SU-DHL-6 (cell line): ENCODE measurements around the gene CCK.

Experiments
- H2AFZ ChIP-seq: fragments of 200-600 bp; sonication (generic); 2 replicates; pipeline ENCODE4 v1.6.1; 2014; ENCODE audit warnings: low read depth, mild to moderate bottlenecking, moderate library complexity, mixed read lengths, antibody characterized with exemption, low read length; ENCODE audit not compliant: severe bottlenecking
- H3F3A ChIP-seq: fragments of 200-600 bp; shearing (Covaris generic); 2 replicates; pipeline ENCODE4 v1.6.0; 2016; ENCODE audit warnings: antibody characterized with exemption, mild to moderate bottlenecking; ENCODE audit not compliant: insufficient read depth
- H3K27ac ChIP-seq: fragments of 200-600 bp; sonication (generic); 2 replicates; pipeline ENCODE4 v1.5.1; 2016; ENCODE audit warnings: low read depth, mild to moderate bottlenecking, low read length, moderate library complexity, mixed read lengths
- H3K27me3 ChIP-seq: fragments of 200-600 bp; sonication (generic), shearing (Covaris generic); 2 replicates; pipeline ENCODE4 v1.6.0; 2014; ENCODE audit warnings: mild to moderate bottlenecking, low read length
- H3K36me3 ChIP-seq: fragments of 200-600 bp; sonication (generic); 2 replicates; pipeline ENCODE4 v1.6.1; 2014; ENCODE audit warnings: mild to moderate bottlenecking, low read length, mixed read lengths
- H3K4me2 ChIP-seq: fragments of 300-600, 200-600 bp; shearing (Covaris generic), sonication (generic); 2 replicates; pipeline ENCODE4 v1.6.0; 2014; ENCODE audit warnings: low read length, low read depth, mild to moderate bottlenecking; ENCODE audit not compliant: poor library complexity, severe bottlenecking
- H3K4me3 ChIP-seq: fragments of 200-600 bp; sonication (generic); 2 replicates; pipeline ENCODE4 v1.5.1; 2014; ENCODE audit warnings: antibody characterized with exemption, low read length, mild to moderate bottlenecking, mixed read lengths; ENCODE audit not compliant: insufficient read depth, poor library complexity, severe bottlenecking
- H3K79me2 ChIP-seq: fragments of 200-600 bp; sonication (generic); 2 replicates; pipeline ENCODE4 v1.6.1; 2014; ENCODE audit warnings: mild to moderate bottlenecking, low read length, moderate library complexity; ENCODE audit not compliant: insufficient read depth
- H3K9ac ChIP-seq: fragments of 200-600 bp; sonication (generic); 2 replicates; pipeline ENCODE4 v1.7.0; 2014; ENCODE audit warnings: mild to moderate bottlenecking, low read length
- H3K9me2 ChIP-seq: fragments of 200-600 bp; sonication (generic); replicated peaks from 2 replicates; pipeline ENCODE4 v1.6.1; 2014; ENCODE audit warnings: low read length; ENCODE audit not compliant: insufficient read depth
- H3K9me3 ChIP-seq: fragments of 200-600 bp; sonication (generic); 2 replicates; pipeline ENCODE4 v1.6.1; 2014; ENCODE audit warnings: low read length, mixed read lengths; ENCODE audit not compliant: insufficient read depth
- H4K20me1 ChIP-seq: fragments of 200-600 bp; sonication (generic); 2 replicates; pipeline ENCODE4 v1.6.1; 2014; ENCODE audit warnings: low read depth, mild to moderate bottlenecking, antibody characterized with exemption, low read length, moderate library complexity, mixed read lengths
- EZH2phosphoT487 ChIP-seq: fragments of 200-600 bp; sonication (generic), shearing (Covaris generic); conservative IDR thresholded peaks from 2 replicates; pipeline ENCODE4 v1.6.1; 2018; ENCODE audit warnings: mild to moderate bottlenecking, antibody characterized with exemption, low read length, moderate library complexity, mixed read lengths
- TF ChIP-seq, protein P1 (sequence below): fragments of 200-600 bp; sonication (generic); IDR thresholded peaks from one replicate; pipeline ENCODE4 v1.5.1; 2017; ENCODE audit warnings: antibody characterized with exemption, mild to moderate bottlenecking, low read length, moderate library complexity; ENCODE audit not compliant: insufficient read depth, poor library complexity, severe bottlenecking

CCK gene

DNA sequence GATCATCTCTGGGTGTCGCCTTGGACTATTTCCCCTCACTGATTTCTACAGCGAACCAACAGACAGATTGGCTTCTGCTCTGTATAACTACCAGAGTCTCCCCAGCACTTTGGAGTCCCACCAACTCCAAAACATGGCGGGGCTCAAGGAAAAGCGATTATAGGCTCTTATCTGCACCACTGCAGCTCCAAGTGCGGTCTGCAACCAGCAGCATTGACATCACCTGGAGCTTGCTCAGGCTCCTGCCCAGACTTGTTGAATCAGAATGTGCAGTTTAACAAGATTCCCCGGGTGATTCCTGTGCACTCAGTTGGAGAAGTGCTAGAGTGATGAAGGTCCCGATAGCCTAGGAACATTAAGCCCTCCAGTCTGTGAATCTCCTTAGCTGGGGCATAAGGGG is 9.0 kb downstream of the CCK start:
- TF ChIP-seq, protein P1, sequence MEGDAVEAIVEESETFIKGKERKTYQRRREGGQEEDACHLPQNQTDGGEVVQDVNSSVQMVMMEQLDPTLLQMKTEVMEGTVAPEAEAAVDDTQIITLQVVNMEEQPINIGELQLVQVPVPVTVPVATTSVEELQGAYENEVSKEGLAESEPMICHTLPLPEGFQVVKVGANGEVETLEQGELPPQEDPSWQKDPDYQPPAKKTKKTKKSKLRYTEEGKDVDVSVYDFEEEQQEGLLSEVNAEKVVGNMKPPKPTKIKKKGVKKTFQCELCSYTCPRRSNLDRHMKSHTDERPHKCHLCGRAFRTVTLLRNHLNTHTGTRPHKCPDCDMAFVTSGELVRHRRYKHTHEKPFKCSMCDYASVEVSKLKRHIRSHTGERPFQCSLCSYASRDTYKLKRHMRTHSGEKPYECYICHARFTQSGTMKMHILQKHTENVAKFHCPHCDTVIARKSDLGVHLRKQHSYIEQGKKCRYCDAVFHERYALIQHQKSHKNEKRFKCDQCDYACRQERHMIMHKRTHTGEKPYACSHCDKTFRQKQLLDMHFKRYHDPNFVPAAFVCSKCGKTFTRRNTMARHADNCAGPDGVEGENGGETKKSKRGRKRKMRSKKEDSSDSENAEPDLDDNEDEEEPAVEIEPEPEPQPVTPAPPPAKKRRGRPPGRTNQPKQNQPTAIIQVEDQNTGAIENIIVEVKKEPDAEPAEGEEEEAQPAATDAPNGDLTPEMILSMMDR: no peak
- no peak for TF ChIP-seq EZH2phosphoT487
- Histone ChIP-seq H3K79me2 (no peaks in the 10 kb centered on the region), H4K20me1 (no peaks in the 10 kb centered on the region), H3K9me2 (no peaks in the 10 kb centered on the region), H3K27ac (no peak overlapping the region), H3F3A (no peaks in the 10 kb centered on the region), H3K4me2 (no peak overlapping the region), H2AFZ (no peak overlapping the region), H3K9me3 (no peaks in the 10 kb centered on the region), H3K4me3 (no peak overlapping the region), H3K9ac (no peak overlapping the region), H3K36me3 (no peaks in the 10 kb centered on the region), H3K27me3 (no peaks in the 10 kb centered on the region)

DNA sequence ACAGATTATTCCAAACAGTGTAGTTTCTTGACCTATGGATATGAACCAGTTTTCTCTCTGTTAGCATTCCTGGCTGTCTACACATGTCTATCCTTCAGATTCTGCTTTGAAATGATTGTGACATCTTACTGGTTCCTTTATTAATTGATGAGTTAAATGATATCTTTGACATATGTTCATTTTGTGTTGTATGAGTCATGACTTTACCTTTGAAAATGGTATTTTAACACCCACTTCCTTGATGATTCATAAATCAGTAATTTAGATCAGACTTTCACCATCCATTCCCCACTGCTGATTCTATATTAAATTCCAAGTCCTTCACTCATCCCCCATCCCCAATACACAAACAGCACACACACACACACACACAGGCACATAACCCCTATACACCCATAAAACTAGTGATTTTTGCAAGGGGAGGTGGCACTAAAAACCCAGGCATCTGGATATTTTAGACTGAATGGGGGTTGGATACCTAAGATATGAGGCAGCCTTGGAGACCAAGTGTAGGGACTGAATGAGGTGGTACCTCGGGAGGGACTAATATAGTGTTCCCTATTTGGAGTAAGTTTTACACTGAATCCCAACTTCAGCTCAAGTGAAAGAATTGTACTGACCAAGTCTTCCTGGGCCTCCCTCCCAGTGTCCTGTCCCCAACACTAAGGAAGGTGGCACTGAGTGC is 9.7 kb downstream of the CCK start:
- Histone ChIP-seq H3K27ac (no peak overlapping the region), H3K4me2 (no peak overlapping the region), H3K4me3 (no peak overlapping the region)

DNA sequence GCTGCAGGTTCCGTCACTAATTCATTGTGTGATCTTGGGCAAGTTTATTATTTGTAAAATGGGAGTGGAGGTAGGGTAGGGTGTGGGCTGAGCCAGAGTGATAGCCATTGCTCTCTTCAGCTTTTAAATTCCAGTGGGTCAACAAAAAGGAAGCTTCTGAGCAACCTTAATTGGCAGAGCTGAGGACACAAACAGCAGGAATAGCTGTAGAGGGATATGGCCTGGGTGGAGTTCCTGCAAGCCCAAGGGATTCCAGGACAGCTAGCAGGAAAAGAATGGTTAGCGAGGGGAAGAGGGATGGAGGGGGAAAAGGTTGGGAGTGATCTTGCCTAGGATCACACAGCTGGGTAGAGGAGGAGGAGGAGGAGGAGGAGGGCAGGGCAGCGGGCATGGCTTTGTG is 11.4 kb downstream of the CCK start:
- TF ChIP-seq, protein P1: no peak
- TF ChIP-seq EZH2phosphoT487: no peak
- H2AFZ ChIP-seq: no peak overlapping the region

More for the DNA sequence above, 9.7 kb downstream of the CCK start:
- Histone ChIP-seq H3K9ac (no peak overlapping the region), H3K9me3 (no peaks in the 10 kb centered on the region), H3K9me2 (no peaks in the 10 kb centered on the region), H3K79me2 (no peaks in the 10 kb centered on the region), H3K27me3 (no peaks in the 10 kb centered on the region), H3F3A (no peaks in the 10 kb centered on the region), H4K20me1 (no peaks in the 10 kb centered on the region), H3K36me3 (no peaks in the 10 kb centered on the region), H2AFZ (no peak overlapping the region)
- TF ChIP-seq EZH2phosphoT487: no peak
- TF ChIP-seq, protein P1: no peak

More for the DNA sequence above, 11.4 kb downstream of the CCK start:
- no peaks in the 10 kb centered on the region for H3K27me3 ChIP-seq
- no peaks in the 10 kb centered on the region for H3K79me2 ChIP-seq
- H3K36me3 ChIP-seq: no peaks in the 10 kb centered on the region
- H4K20me1 ChIP-seq: no peaks in the 10 kb centered on the region
- no peak overlapping the region for H3K4me2 ChIP-seq
- H3K9ac ChIP-seq: no peak overlapping the region
- H3K27ac ChIP-seq: no peak overlapping the region
- no peak overlapping the region for H3K4me3 ChIP-seq
- H3K9me2 ChIP-seq: no peaks in the 10 kb centered on the region
- no peaks in the 10 kb centered on the region for H3K9me3 ChIP-seq
- H3F3A ChIP-seq: no peaks in the 10 kb centered on the region
